HCT116 (cell line): Measurements from ENCODE around the gene APIP. TPM values are rescaled to one million over a fixed set of nuclear protein-coding genes. Genes with fewer than 3 reads are reported as not detected.

Source experiments
- ATAC-seq: fragments of 200-7000 bp; cut with Tn5 transposase; 2 replicates; pipeline ENCODE4 v1.9.1; 2020; ENCODE audit warnings: mild to moderate bottlenecking, moderate library complexity
- BruUV-seq: library from RNA; stranded (reverse); fragments of 400-500 nt; replicated peaks from 2 replicates; lab custom pipeline; 2021; lab: Mats Ljungman, UMichigan
- CTCF ChIA-PET: fragments of 300-600 bp; sonication (Branson Sonifier 250); formaldehyde crosslinking; loops from one replicate; lab custom pipeline; 2021; ENCODE audit warnings: antibody characterized with exemption; lab: Charles Lee
- POLR2A ChIA-PET: fragments of 300-600, 350-600 bp; sonication (Branson Sonifier 250); formaldehyde crosslinking; loops from one replicate; lab custom pipeline; 2021; ENCODE audit warnings: antibody characterized with exemption; lab: Charles Lee
- RAD21 ChIA-PET, 2 experiments: fragments of 300-600 bp; sonication (Branson Sonifier 250); formaldehyde crosslinking; loops; one replicate each; lab custom pipeline; 2023; ENCODE audit warnings: low total read pairs in 2 of 2; ENCODE audit not compliant: uncharacterized antibody in 2 of 2, unreplicated experiment in 2 of 2, low non-redundant PET in 1 of 2; lab: Charles Lee
- DNase-seq: peaks from one replicate; pipeline ENCODE4 v3.0.0-alpha.2; 2010; ENCODE audit warnings: low read depth, low spot score
- H2AFZ ChIP-seq: fragments of 200-600 bp; shearing (Covaris generic), sonication (generic); 2 replicates; pipeline ENCODE4 v1.6.1; 2017; ENCODE audit warnings: low read depth, mixed run types, mixed read lengths, antibody characterized with exemption, low read length; ENCODE audit not compliant: poor library complexity, severe bottlenecking
- H3K27ac ChIP-seq: 2 replicates; pipeline ENCODE4 v1.5.1; 2012; ENCODE audit warnings: low read depth, low read length
- H3K27me3 ChIP-seq: fragments of 200-600 bp; sonication (generic); 2 replicates; pipeline ENCODE4 v1.6.1; 2016; ENCODE audit warnings: mixed run types, low read length, mixed read lengths; ENCODE audit not compliant: insufficient read depth
- H3K36me3 ChIP-seq, 2 experiments: fragments of 200-500 bp in 1 of 2; fragments of 200-600 bp in 1 of 2; sonication (Bioruptor generic) in 1 of 2; sonication (generic) in 1 of 2; 2 replicates each; pipeline versions ENCODE4 v1.5.1 to v1.6.1; 2014 to 2016; ENCODE audit warnings: low read length in 2 of 2, inconsistent platforms in 1 of 2, mixed read lengths in 1 of 2, mixed run types in 1 of 2; ENCODE audit not compliant: insufficient read depth in 2 of 2, control insufficient read depth in 1 of 2
- H3K4me1 ChIP-seq, 2 experiments: fragments of 200-600 bp in 1 of 2; sonication (generic) in 1 of 2; 2 replicates each; pipeline versions ENCODE4 v1.5.1 to v1.6.1; 2012 to 2017; ENCODE audit warnings: low read length in 2 of 2, inconsistent platforms in 1 of 2, mild to moderate bottlenecking in 1 of 2, mixed read lengths in 1 of 2, mixed run types in 1 of 2, moderate library complexity in 1 of 2; ENCODE audit not compliant: insufficient read depth in 2 of 2, control insufficient read depth in 1 of 2
- H3K4me2 ChIP-seq: fragments of 200-600 bp; sonication (generic); 2 replicates; pipeline ENCODE4 v1.6.1; 2017; ENCODE audit warnings: mixed run types, low read length, mixed read lengths
- H3K4me3 ChIP-seq, 2 experiments: fragments of 200-600 bp in 1 of 2; sonication (generic) in 1 of 2; replicated peaks in 1 of 2; 2 replicates each; pipeline ENCODE4 v1.5.1; 2011 to 2016; ENCODE audit warnings: low read length in 2 of 2, control low read depth in 1 of 2, low read depth in 1 of 2, mild to moderate bottlenecking in 1 of 2, mixed read lengths in 1 of 2, mixed run types in 1 of 2
- H3K79me2 ChIP-seq: fragments of 200-600 bp; sonication (generic); 2 replicates; pipeline ENCODE4 v1.6.1; 2017; ENCODE audit warnings: mild to moderate bottlenecking, mixed run types, low read length, moderate library complexity, mixed read lengths; ENCODE audit not compliant: insufficient read depth
- H3K9ac ChIP-seq: fragments of 200-600 bp; sonication (generic); 2 replicates; pipeline ENCODE4 v1.6.1; 2016; ENCODE audit warnings: low read length, mixed read lengths
- H3K9me2 ChIP-seq: fragments of 200-600 bp; sonication (generic), shearing (Covaris generic); 2 replicates; pipeline ENCODE4 v1.6.1; 2017; ENCODE audit warnings: mixed run types, mild to moderate bottlenecking, moderate library complexity; ENCODE audit not compliant: insufficient read depth
- H3K9me3 ChIP-seq, 2 experiments: fragments of 200-500 bp in 1 of 2; fragments of 200-600 bp in 1 of 2; sonication (Bioruptor generic) in 1 of 2; sonication (generic) in 1 of 2; 2 replicates each; pipeline ENCODE4 v1.6.1; 2014 to 2017; ENCODE audit warnings: low read length in 2 of 2, mixed read lengths in 2 of 2, inconsistent platforms in 1 of 2, low read depth in 1 of 2, mild to moderate bottlenecking in 1 of 2, mixed run types in 1 of 2, moderate library complexity in 1 of 2; ENCODE audit not compliant: control insufficient read depth in 1 of 2, insufficient read depth in 1 of 2
- H4K20me1 ChIP-seq: fragments of 200-600 bp; sonication (generic), shearing (Covaris generic); 2 replicates; pipeline ENCODE4 v1.6.1; 2017; ENCODE audit warnings: mixed run types, mild to moderate bottlenecking, moderate library complexity; ENCODE audit not compliant: insufficient read depth
- ATF3 ChIP-seq: IDR thresholded peaks from 2 replicates; pipeline ENCODE4 v1.6.1; 2012
- CTCF ChIP-seq, 3 experiments: fragments of 200-600 bp in 1 of 3; sonication (generic) in 1 of 3; IDR thresholded peaks in 2 of 3; conservative IDR thresholded peaks in 1 of 3; 2 replicates each; pipeline ENCODE4 v1.5.1; 2012 to 2017; ENCODE audit warnings: low read depth in 2 of 3, low read length in 2 of 3, antibody characterized with exemption in 1 of 3, borderline replicate concordance in 1 of 3, control low read depth in 1 of 3, mild to moderate bottlenecking in 1 of 3, mixed read lengths in 1 of 3, mixed run types in 1 of 3, moderate library complexity in 1 of 3; ENCODE audit not compliant: insufficient read depth in 1 of 3
- EGR1 ChIP-seq: IDR thresholded peaks from 2 replicates; pipeline ENCODE4 v1.6.1; 2012; ENCODE audit warnings: low read depth
- ELF1 ChIP-seq: IDR thresholded peaks from 2 replicates; pipeline ENCODE4 v1.6.1; 2012; ENCODE audit warnings: low read depth, borderline replicate concordance
- EZH2phosphoT487 ChIP-seq: fragments of 200-600 bp; IDR thresholded peaks from 2 replicates; pipeline ENCODE4 v1.6.1; 2018; ENCODE audit warnings: antibody characterized with exemption, borderline replicate concordance
- JUND ChIP-seq: IDR thresholded peaks from 2 replicates; pipeline ENCODE4 v1.6.1; 2012
- MAX ChIP-seq: IDR thresholded peaks from 2 replicates; pipeline ENCODE4 v1.6.1; 2012
- POLR2A ChIP-seq: IDR thresholded peaks from 2 replicates; pipeline ENCODE4 v1.7.0; 2011; ENCODE audit warnings: borderline replicate concordance; ENCODE audit not compliant: insufficient read depth, insufficient read length; ENCODE audit errors: extremely low read depth
- POLR2AphosphoS5 ChIP-seq: IDR thresholded peaks from 2 replicates; pipeline ENCODE4 v1.6.1; 2011; ENCODE audit warnings: mild to moderate bottlenecking, low read depth, low read length, moderate library complexity
- RAD21 ChIP-seq: IDR thresholded peaks from 2 replicates; pipeline ENCODE4 v1.6.1; 2012; ENCODE audit warnings: low read depth, mild to moderate bottlenecking
- SIN3A ChIP-seq: IDR thresholded peaks from 2 replicates; pipeline ENCODE4 v1.6.1; 2012; ENCODE audit warnings: low read depth
- SP1 ChIP-seq: IDR thresholded peaks from 2 replicates; pipeline ENCODE4 v1.6.1; 2012; ENCODE audit warnings: low read depth
- SRF ChIP-seq: IDR thresholded peaks from 2 replicates; pipeline ENCODE4 v1.6.1; 2012; ENCODE audit warnings: low read depth
- YY1 ChIP-seq: IDR thresholded peaks from 2 replicates; pipeline ENCODE4 v1.6.1; 2011; ENCODE audit warnings: low read length, low read depth, moderate library complexity, mild to moderate bottlenecking; ENCODE audit not compliant: insufficient replicate concordance; ENCODE audit errors: extremely low read depth
- intact Hi-C: fragments of 100-400 bp; cut with micrococcal nuclease; formaldehyde crosslinking; loops from 2 replicates; pipeline ENCODE4 v1.10.0; 2022
- total RNA-seq: library from RNA; stranded (reverse); gene quantifications from one replicate; pipeline ENCODE4 v1.2.1, GENCODE V29; 2021; ENCODE audit not compliant: unreplicated experiment

APIP gene
- total RNA-seq, 1 experiment from 2014 or later, result 41.2 TPM

- Histone ChIP-seq H3K4me3 (no peak overlapping the region), H3K4me1 (no peaks in the 10 kb centered on the region), H3K4me2 (no peak overlapping the region), H3K36me3 (no peaks in the 10 kb centered on the region), H3K9ac (no peak overlapping the region), H4K20me1 (no peaks in the 10 kb centered on the region), H3K27ac (no peak overlapping the region), H2AFZ (no peak overlapping the region), H3K9me2 (no peaks in the 10 kb centered on the region), H3K79me2 (no peaks in the 10 kb centered on the region)
- CTCF ChIA-PET, result no interaction called here
- no peak for DNase-seq
- TF ChIP-seq ATF3, result no peak
- TF ChIP-seq, all 23 proteins: peak for 0
- intact Hi-C loops, result no loop called here
- POLR2A ChIA-PET, result no interaction called here
- Histone ChIP-seq H3K27me3 (no peaks in the 10 kb centered on the region), H3K9me3 (no peaks in the 10 kb centered on the region)
- RAD21 ChIA-PET, result no interaction called here
- no TSS peak for BruUV-seq
- no peak for ATAC-seq
Measured at GRCh38 chr11:34874202-34874601, 42.0 kb downstream of the APIP start.

GRCh38 chr11:34870548-34871196 lies 45.5 kb downstream of the APIP start:
- Histone ChIP-seq H3K36me3 (no peaks in the 10 kb centered on the region), H3K9me2 (no peaks in the 10 kb centered on the region), H3K79me2 (no peaks in the 10 kb centered on the region), H3K27me3 (no peaks in the 10 kb centered on the region), H3K27ac (no peak overlapping the region), H4K20me1 (no peaks in the 10 kb centered on the region), H3K4me3 (no peak overlapping the region), H3K4me2 (no peak overlapping the region), H3K9me3 (no peaks in the 10 kb centered on the region)
- CTCF ChIA-PET, result interaction anchor here (2.1 kb wide), 1 partner anchor 30 kb away, joined by 8 read pairs; no protein-coding TSS in a partner anchor
- intact Hi-C loops, result no loop called here
- BruUV-seq, result no TSS peak
- RAD21 ChIA-PET, result no interaction called here
- ATAC-seq (no peak), DNase-seq (no peak)
- POLR2A ChIA-PET, result no interaction called here
- no peak for TF ChIP-seq ATF3
- TF ChIP-seq SP1, result no peak
- no peak for TF ChIP-seq RAD21
- TF ChIP-seq ELF1, result no peak
- no peak for TF ChIP-seq SRF
- TF ChIP-seq CTCF (IDR thresholded peaks at IDR 0.05 in 2 of 3, conservative IDR thresholded peaks at IDR 0.05 in 1 of 3; ENCODE audit: borderline replicate concordance in 1 of 3, insufficient read depth in 1 of 3, low read depth in 2 of 3, low read length in 2 of 3), result no peak
- no peak for TF ChIP-seq YY1
- no peak for TF ChIP-seq MAX
- no peak for TF ChIP-seq SIN3A
- TF ChIP-seq POLR2AphosphoS5, result no peak
- no peak for TF ChIP-seq EGR1
- TF ChIP-seq EZH2phosphoT487, result no peak
- no peak for TF ChIP-seq JUND
- TF ChIP-seq POLR2A, result no peak
- TF ChIP-seq, all 23 proteins: peak for 0
- H3K4me1 ChIP-seq, result peaks cover 0 to under 1% of the 10 kb centered on the region in 2 experiments; a peak in 1 of 4 replicates
- H3K9ac ChIP-seq, result no peak overlapping the region
- H2AFZ ChIP-seq, result no peak overlapping the region
